ENCODE data around the gene GSTP1.
"Not testable (repeated sequence)": the region's sequence is repeated elsewhere in the genome, so short reads cannot be mapped to it uniquely, and the experiment has no call there.

GSTP1 gene

GRCh38 chr11:67597458-67597857, 13.8 kb downstream of the GSTP1 start:
- not testable (repeated sequence) for DNase-seq (ENCODE audit: low read depth in 2 of 2)

- not testable (repeated sequence) for DNase-seq (ENCODE audit: low read depth in 2 of 2)
Measured at GRCh38 chr11:67597963-67598362, 14.4 kb downstream of the GSTP1 start.

GRCh38 chr11:67599149-67599548, 15.5 kb downstream of the GSTP1 start:
- no peak for DNase-seq (ENCODE audit: low read depth in 2 of 2)

- no peak for DNase-seq (ENCODE audit: low read depth in 2 of 2)
Measured at GRCh38 chr11:67600324-67601029, 16.9 kb downstream of the GSTP1 start.

- no peak for DNase-seq (ENCODE audit: low read depth in 2 of 2)
Measured at GRCh38 chr11:67601098-67601497, 17.5 kb downstream of the GSTP1 start.

GRCh38 chr11:67604119-67604518, 20.5 kb downstream of the GSTP1 start:
- not testable (repeated sequence) for DNase-seq (ENCODE audit: low read depth in 2 of 2)

GRCh38 chr11:67604815-67605214, 21.2 kb downstream of the GSTP1 start:
- DNase-seq (ENCODE audit: low read depth in 2 of 2): no peak

- no peak for DNase-seq (ENCODE audit: low read depth in 2 of 2)
Measured at GRCh38 chr11:67605231-67606011, 21.8 kb downstream of the GSTP1 start.

- no peak for DNase-seq (ENCODE audit: low read depth in 2 of 2)
Measured at GRCh38 chr11:67606093-67606491, 22.5 kb downstream of the GSTP1 start.

- DNase-seq (ENCODE audit: low read depth in 2 of 2): peak; percentile 95 to 96
Measured at GRCh38 chr11:67606492-67607295, 23.1 kb downstream of the GSTP1 start, which contains the start of gene NDUFV1. TSS of gene NDUFV1 (plus strand) at chr11:67606936. CDS start at chr11:67607005, 69 bp downstream.

- no peak for DNase-seq (ENCODE audit: low read depth in 2 of 2)
Measured at GRCh38 chr11:67607507-67607906, 23.9 kb downstream of the GSTP1 start.

GRCh38 chr11:67608486-67608885, 24.9 kb downstream of the GSTP1 start:
- no peak for DNase-seq (ENCODE audit: low read depth in 2 of 2)

GRCh38 chr11:67609316-67609715, 25.7 kb downstream of the GSTP1 start:
- DNase-seq (ENCODE audit: low read depth in 2 of 2): no peak

- no peak for DNase-seq (ENCODE audit: low read depth in 2 of 2)
Measured at GRCh38 chr11:67610302-67610868, 26.8 kb downstream of the GSTP1 start.

- no peak for DNase-seq (ENCODE audit: low read depth in 2 of 2)
Measured at GRCh38 chr11:67611165-67611564, 27.6 kb downstream of the GSTP1 start.

- DNase-seq (ENCODE audit: low read depth in 2 of 2): no peak
Measured at GRCh38 chr11:67611704-67612587, 28.3 kb downstream of the GSTP1 start.

- DNase-seq (ENCODE audit: low read depth in 2 of 2): no peak
Measured at GRCh38 chr11:67612751-67613150, 29.1 kb downstream of the GSTP1 start.

- DNase-seq (ENCODE audit: low read depth in 2 of 2): no peak
Measured at GRCh38 chr11:67613313-67613959, 29.8 kb downstream of the GSTP1 start.

- peak; percentile 63 to 70 for DNase-seq (ENCODE audit: low read depth in 2 of 2)
Measured at GRCh38 chr11:67613960-67614715, 30.5 kb downstream of the GSTP1 start.
